ENCODE measurements around the gene NHP2. TPM values are rescaled to one million over a fixed set of nuclear protein-coding genes. Genes with fewer than 3 reads are reported as not detected.

The NHP2 gene
- total and polyA plus RNA-seq, 4 experiments from 2014 or later, result 64.1 to 250 (median 139) TPM

- H3K27ac ChIP-seq (ENCODE audit: low read depth, low read length), result no peak overlapping the region
- ChIA-PET CTCF (ENCODE audit: partially characterized antibody) (interaction anchor here (0.6 to 3.2 kb wide), 25 partner anchors 8 to 85 kb away, joined by 3 to 26 read pairs (median 6); partner anchors contain the start of genes NHP2 and RMND5B), POLR2A (ENCODE audit: partially characterized antibody) (interaction anchor here (1.1 to 3.6 kb wide), 6 partner anchors 8 to 522 kb away, joined by 3 to 20 read pairs (median 6); partner anchors contain the start of genes B4GALT7, NHP2 and RMND5B)
- Mint-ChIP-seq H3K4me1 (peaks cover 5 to 19% (median 13%) of the 10 kb centered on the region in 4 donors), H3K27ac (peak overlapping the region in 1 of 7 donors; percentile 78), H3K36me3 (peaks cover 0 to 2% of the 10 kb centered on the region in 2 donors), H3K9me3 (no peaks in the 10 kb centered on the region), H3K4me3 (peak overlapping the region in 6 of 8 donors; percentile 17 to 73 (median 44)), H3K27me3 (peaks cover 0 to 1% of the 10 kb centered on the region in 2 donors)
- intact Hi-C loops (cut with micrococcal nuclease), result loop anchor here (1.0 kb wide), 5 partner anchors 8 to 45 kb away; partner anchors contain the start of gene N4BP3
- H3K4me1 ChIP-seq (ENCODE audit: insufficient read depth, low read length), result peaks cover 35% of the 10 kb centered on the region
- no peaks in the 10 kb centered on the region for H3K9me3 ChIP-seq (ENCODE audit: control insufficient read depth in 1 of 2, low read length in 2 of 2)
- no peaks in the 10 kb centered on the region for H3K36me3 ChIP-seq (ENCODE audit: insufficient read depth, low read length)
- H3K4me3 ChIP-seq (ENCODE audit: low read length in 2 of 2), result peak overlapping the region in 1 of 2 donors; percentile 47
- no peaks in the 10 kb centered on the region for H3K27me3 ChIP-seq (ENCODE audit: insufficient read depth, low read length)
- DNase-seq, result no peak
Measured at GRCh38 chr5:178121391-178122276, 32.1 kb downstream of the NHP2 start.

GRCh38 chr5:178120607-178121357 is 32.9 kb downstream of the NHP2 start:
- peaks cover 9 to 27% (median 19%) of the 10 kb centered on the region in 4 donors for H3K4me1 Mint-ChIP-seq
- Histone ChIP-seq H3K4me1 (ENCODE audit: insufficient read depth, low read length) (peaks cover 44% of the 10 kb centered on the region), H3K36me3 (ENCODE audit: insufficient read depth, low read length) (no peaks in the 10 kb centered on the region), H3K27me3 (ENCODE audit: insufficient read depth, low read length) (no peaks in the 10 kb centered on the region), H3K9me3 (ENCODE audit: control insufficient read depth in 1 of 2, low read length in 2 of 2) (no peaks in the 10 kb centered on the region), H3K27ac (ENCODE audit: low read depth, low read length) (no peak overlapping the region), H3K4me3 (ENCODE audit: low read length in 2 of 2) (peak overlapping the region in 1 of 2 donors; percentile 47)
- intact Hi-C loops (cut with micrococcal nuclease), result loop anchor here (1.0 kb wide), 5 partner anchors 7 to 44 kb away; partner anchors contain the start of gene N4BP3
- H3K27ac Mint-ChIP-seq, result peak overlapping the region in 3 of 7 donors; percentile 11 to 78 (median 42)
- DNase-seq, result peak; percentile 81 to 92 (median 87)
- peak overlapping the region in 5 of 8 donors; percentile 3 to 73 (median 32) for H3K4me3 Mint-ChIP-seq
- peaks cover 0 to 2% of the 10 kb centered on the region in 2 donors for H3K36me3 Mint-ChIP-seq
- ChIA-PET CTCF (ENCODE audit: partially characterized antibody) (interaction anchor here (0.6 to 3.2 kb wide), 25 partner anchors 8 to 86 kb away, joined by 3 to 26 read pairs (median 6); partner anchors contain the start of genes NHP2 and RMND5B), POLR2A (ENCODE audit: partially characterized antibody) (interaction anchor here (1.1 to 3.6 kb wide), 6 partner anchors 9 to 521 kb away, joined by 3 to 20 read pairs (median 6); partner anchors contain the start of genes B4GALT7, NHP2 and RMND5B)
- peaks cover 0 to 3% of the 10 kb centered on the region in 2 donors for H3K27me3 Mint-ChIP-seq
- no peaks in the 10 kb centered on the region for H3K9me3 Mint-ChIP-seq

- intact Hi-C loops (cut with micrococcal nuclease), result no loop called here
- CTCF ChIA-PET (ENCODE audit: partially characterized antibody), result interaction anchor here (1.0 to 3.2 kb wide), 20 partner anchors 9 to 60 kb away, joined by 3 to 26 read pairs (median 6); partner anchors contain the start of genes NHP2 and RMND5B
Measured at GRCh38 chr5:178119915-178120606, 33.6 kb downstream of the NHP2 start.

GRCh38 chr5:178117923-178118701 is 35.6 kb downstream of the NHP2 start:
- H3K9me3 ChIP-seq (ENCODE audit: control insufficient read depth in 1 of 2, low read length in 2 of 2), result no peaks in the 10 kb centered on the region
- Mint-ChIP-seq H3K27ac (peak overlapping the region in 1 of 7 donors; percentile 29), H3K4me1 (peaks cover 20 to 45% (median 32%) of the 10 kb centered on the region in 4 donors), H3K9me3 (no peaks in the 10 kb centered on the region), H3K4me3 (no peak overlapping the region), H3K27me3 (peaks cover 0 to 3% of the 10 kb centered on the region in 2 donors), H3K36me3 (peaks cover 0 to 4% of the 10 kb centered on the region in 2 donors)
- POLR2A ChIA-PET (ENCODE audit: partially characterized antibody), result interaction anchor here (0.9 kb wide), 1 partner anchor 746 kb away, joined by 3 read pairs; no protein-coding TSS in a partner anchor
- H3K27me3 ChIP-seq (ENCODE audit: insufficient read depth, low read length), result no peaks in the 10 kb centered on the region
- intact Hi-C loops (cut with micrococcal nuclease), result no loop called here
- H3K4me3 ChIP-seq (ENCODE audit: low read length in 2 of 2), result no peak overlapping the region
- CTCF ChIA-PET (ENCODE audit: partially characterized antibody), result interaction anchor here (0.5 to 1.2 kb wide), 4 partner anchors 31 to 802 kb away, joined by 3 to 6 read pairs (median 4); no protein-coding TSS in a partner anchor
- no peak overlapping the region for H3K27ac ChIP-seq (ENCODE audit: low read depth, low read length)
- no peak for DNase-seq
- peaks cover 64% of the 10 kb centered on the region for H3K4me1 ChIP-seq (ENCODE audit: insufficient read depth, low read length)
- no peaks in the 10 kb centered on the region for H3K36me3 ChIP-seq (ENCODE audit: insufficient read depth, low read length)

More at GRCh38 chr5:178119915-178120606, 33.6 kb downstream of the NHP2 start:
- Mint-ChIP-seq H3K9me3 (no peaks in the 10 kb centered on the region), H3K27ac (no peak overlapping the region), H3K27me3 (peaks cover 0 to 3% of the 10 kb centered on the region in 2 donors), H3K4me1 (peaks cover 12 to 34% (median 24%) of the 10 kb centered on the region in 4 donors), H3K4me3 (no peak overlapping the region), H3K36me3 (peaks cover 0 to 2% of the 10 kb centered on the region in 2 donors)
- Histone ChIP-seq H3K4me3 (ENCODE audit: low read length in 2 of 2) (no peak overlapping the region), H3K9me3 (ENCODE audit: control insufficient read depth in 1 of 2, low read length in 2 of 2) (no peaks in the 10 kb centered on the region), H3K27ac (ENCODE audit: low read depth, low read length) (no peak overlapping the region), H3K27me3 (ENCODE audit: insufficient read depth, low read length) (no peaks in the 10 kb centered on the region), H3K36me3 (ENCODE audit: insufficient read depth, low read length) (no peaks in the 10 kb centered on the region), H3K4me1 (ENCODE audit: insufficient read depth, low read length) (peaks cover 51% of the 10 kb centered on the region)
- POLR2A ChIA-PET (ENCODE audit: partially characterized antibody), result interaction anchor here (0.6 to 3.6 kb wide), 8 partner anchors 10 to 521 kb away, joined by 3 to 20 read pairs (median 5); partner anchors contain the start of genes B4GALT7, NHP2 and RMND5B
- DNase-seq, result no peak

- POLR2A ChIA-PET (ENCODE audit: partially characterized antibody), result interaction anchor here (1.1 to 1.8 kb wide), 3 partner anchors 15 to 90 kb away, joined by 3 to 6 read pairs (median 5); partner anchors contain the start of genes NHP2 and RMND5B
- CTCF ChIA-PET (ENCODE audit: partially characterized antibody), result interaction anchor here (1.3 kb wide), 1 partner anchor 14 kb away, joined by 3 read pairs; the partner anchor contains the start of gene RMND5B
- Histone ChIP-seq H3K9me3 (ENCODE audit: control insufficient read depth in 1 of 2, low read length in 2 of 2) (no peaks in the 10 kb centered on the region), H3K27ac (ENCODE audit: low read depth, low read length) (no peak overlapping the region), H3K27me3 (ENCODE audit: insufficient read depth, low read length) (no peaks in the 10 kb centered on the region), H3K4me3 (ENCODE audit: low read length in 2 of 2) (peak overlapping the region in 1 of 2 donors; percentile 24), H3K36me3 (ENCODE audit: insufficient read depth, low read length) (no peaks in the 10 kb centered on the region), H3K4me1 (ENCODE audit: insufficient read depth, low read length) (peaks cover 53% of the 10 kb centered on the region)
- Mint-ChIP-seq H3K27ac (peak overlapping the region in 6 of 7 donors; percentile 86 to 93 (median 91)), H3K4me3 (peak overlapping the region; percentile 48 to 95 (median 70)), H3K27me3 (peaks cover 0 to 3% of the 10 kb centered on the region in 2 donors), H3K9me3 (no peaks in the 10 kb centered on the region), H3K4me1 (peaks cover 23 to 49% (median 34%) of the 10 kb centered on the region in 4 donors), H3K36me3 (peaks cover 0 to 8% of the 10 kb centered on the region in 2 donors)
- peak; percentile 74 to 92 (median 76) for DNase-seq
- intact Hi-C loops (cut with micrococcal nuclease), result no loop called here
Measured at GRCh38 chr5:178116143-178116885, 37.4 kb downstream of the NHP2 start.
